ENCODE measurements around the gene OR2B6.

The OR2B6 gene

GRCh38 chr6:28005152-28005890 is 48.3 kb downstream of the OR2B6 start:
- DNase-seq: peak; percentile 29 to 44

DNA sequence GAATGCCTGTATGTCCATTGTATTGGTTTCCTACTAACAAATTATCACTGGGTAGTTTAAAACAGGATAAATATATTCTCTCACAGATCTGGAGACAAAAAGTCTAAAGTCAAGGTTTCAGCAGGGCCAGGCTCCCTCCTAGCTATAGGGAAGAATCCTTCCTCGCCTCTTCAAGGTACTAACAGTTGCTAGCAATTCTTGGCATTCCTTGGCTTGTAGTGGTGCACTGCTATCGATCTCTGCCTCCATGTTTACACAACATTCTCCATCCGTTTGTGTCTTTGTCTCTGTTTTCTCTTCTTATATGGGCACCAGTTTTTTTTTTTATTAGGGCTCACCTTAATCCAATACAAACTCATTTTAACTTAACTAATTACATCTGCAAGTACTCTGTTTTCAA is 48.9 kb downstream of the OR2B6 start:
- no peak for TF ChIP-seq POLR2A (IDR thresholded peaks at IDR 0.05; ENCODE audit: low read length)
- TF ChIP-seq GATA1 (IDR thresholded peaks at IDR 0.05; ENCODE audit: low read depth, low read length): no peak
- DNase-seq: no peak

More at GRCh38 chr6:28005152-28005890, 48.3 kb downstream of the OR2B6 start:
- TF ChIP-seq POLR2A (IDR thresholded peaks at IDR 0.05; ENCODE audit: low read length) (no peak), GATA1 (IDR thresholded peaks at IDR 0.05; ENCODE audit: low read depth, low read length) (no peak)
